Measurements from ENCODE around the gene PRPH.
A peak's percentile ranks its signal among the peaks of the same experiment; 100 is the strongest.

GRCh38 chr12:49288412-49288853 lies 6.5 kb upstream of the PRPH start:
- TF ChIP-seq POLR2A (IDR thresholded peaks at IDR 0.05) (no peak), CTCF (IDR thresholded peaks at IDR 0.05) (peak; percentile 76 to 88 (median 82))
